ENCODE results near the gene NOL11.

- no peak for TF ChIP-seq CTCF (conservative IDR thresholded peaks at IDR 0.05)
- no peak for TF ChIP-seq EZH2 (IDR thresholded peaks at IDR 0.05; ENCODE audit: low read depth)
Observed at GRCh38 chr17:67717192-67717623, 528 bp upstream of the NOL11 start.

All from PC-9 (cell line).